H9 (cell line): ENCODE measurements around the gene RNF181. TPM values are rescaled to one million over a fixed set of nuclear protein-coding genes. Genes with fewer than 3 reads are reported as not detected.

Source experiments
- DNase-seq: peaks from one replicate; pipeline ENCODE4 v3.0.0-alpha.2; 2017
- H2AFZ ChIP-seq: one replicate; pipeline ENCODE4 v1.6.1; 2013; ENCODE audit warnings: mild to moderate bottlenecking, low read length, control low read depth, moderate library complexity
- H2AK5ac ChIP-seq: 2 replicates; pipeline ENCODE4 v1.6.1; 2013; ENCODE audit warnings: low read length, control low read depth, mixed read lengths; ENCODE audit not compliant: insufficient read length
- H2BK120ac ChIP-seq: one replicate; pipeline ENCODE4 v1.6.1; 2013; ENCODE audit warnings: low read depth, mild to moderate bottlenecking, low read length, control low read depth, inconsistent platforms; ENCODE audit not compliant: poor library complexity, severe bottlenecking
- H2BK12ac ChIP-seq: 2 replicates; pipeline ENCODE4 v1.6.1; 2013; ENCODE audit warnings: low read length, control low read depth, mixed read lengths, low read depth; ENCODE audit not compliant: insufficient read length
- H2BK15ac ChIP-seq: 2 replicates; pipeline ENCODE4 v1.6.1; 2013; ENCODE audit warnings: low read depth, low read length, control low read depth
- H2BK20ac ChIP-seq: one replicate; pipeline ENCODE4 v1.6.1; 2013; ENCODE audit warnings: low read depth, mild to moderate bottlenecking, low read length, control low read depth, inconsistent platforms; ENCODE audit not compliant: poor library complexity, severe bottlenecking
- H2BK5ac ChIP-seq: 2 replicates; pipeline ENCODE4 v1.6.1; 2013; ENCODE audit warnings: low read length, control low read depth, mixed read lengths; ENCODE audit not compliant: insufficient read length
- H3K14ac ChIP-seq: 2 replicates; pipeline ENCODE4 v1.6.1; 2013; ENCODE audit warnings: low read length, control low read depth; ENCODE audit not compliant: insufficient read depth
- H3K18ac ChIP-seq: 2 replicates; pipeline ENCODE4 v1.6.1; 2013; ENCODE audit warnings: low read depth, mild to moderate bottlenecking, mixed read lengths, low read length, control low read depth; ENCODE audit not compliant: insufficient read length
- H3K23ac ChIP-seq: 2 replicates; pipeline ENCODE4 v1.6.1; 2013; ENCODE audit warnings: low read length, control low read depth, mixed read lengths, low read depth; ENCODE audit not compliant: insufficient read length
- H3K23me2 ChIP-seq: 2 replicates; pipeline ENCODE4 v1.6.1; 2013; ENCODE audit warnings: low read depth, mild to moderate bottlenecking, mixed read lengths, low read length, control low read depth; ENCODE audit not compliant: insufficient read length, poor library complexity, severe bottlenecking
- H3K27ac ChIP-seq: 2 replicates; pipeline ENCODE4 v1.5.1; 2013; ENCODE audit warnings: low read length, control low read depth, mixed read lengths, low read depth; ENCODE audit not compliant: insufficient read length
- H3K27me3 ChIP-seq: 2 replicates; pipeline ENCODE4 v1.6.1; 2013; ENCODE audit warnings: low read length, control low read depth, inconsistent platforms; ENCODE audit not compliant: insufficient read depth
- H3K4ac ChIP-seq: 2 replicates; pipeline ENCODE4 v1.6.1; 2013; ENCODE audit warnings: low read depth, mild to moderate bottlenecking, control low read depth, inconsistent platforms, low read length, moderate library complexity
- H3K4me1 ChIP-seq: 2 replicates; pipeline ENCODE4 v1.6.1; 2013; ENCODE audit warnings: low read length, control low read depth, inconsistent platforms; ENCODE audit not compliant: insufficient read depth
- H3K4me2 ChIP-seq: 2 replicates; pipeline ENCODE4 v1.6.1; 2013; ENCODE audit warnings: low read length, control low read depth, mixed read lengths; ENCODE audit not compliant: insufficient read length, insufficient read depth
- H3K56ac ChIP-seq: 2 replicates; pipeline ENCODE4 v1.6.1; 2013; ENCODE audit warnings: low read depth, mild to moderate bottlenecking, mixed read lengths, low read length, control low read depth; ENCODE audit not compliant: insufficient read length
- H3K79me1 ChIP-seq: 2 replicates; pipeline ENCODE4 v1.6.1; 2013; ENCODE audit warnings: low read depth, mild to moderate bottlenecking, moderate library complexity, low read length, control low read depth, inconsistent platforms; ENCODE audit not compliant: insufficient read depth, poor library complexity, severe bottlenecking
- H3K79me2 ChIP-seq: 2 replicates; pipeline ENCODE4 v1.6.1; 2013; ENCODE audit warnings: low read length, control low read depth, inconsistent platforms; ENCODE audit not compliant: insufficient read depth
- H3K9ac ChIP-seq: 2 replicates; pipeline ENCODE4 v1.6.1; 2013; ENCODE audit warnings: low read length, control low read depth, mixed read lengths; ENCODE audit not compliant: insufficient read length; ENCODE audit errors: extremely low read depth
- H3K9me3 ChIP-seq: one replicate; pipeline ENCODE4 v1.6.1; 2013; ENCODE audit warnings: low read depth, low read length, inconsistent platforms; ENCODE audit not compliant: control insufficient read depth
- H3T11ph ChIP-seq: one replicate; pipeline ENCODE4 v1.6.1; 2013; ENCODE audit warnings: mild to moderate bottlenecking, low read length, control low read depth, inconsistent platforms
- H4K20me1 ChIP-seq: one replicate; pipeline ENCODE4 v1.6.1; 2013; ENCODE audit not compliant: control insufficient read depth, insufficient read length, insufficient read depth
- H4K5ac ChIP-seq: 2 replicates; pipeline ENCODE4 v1.6.1; 2013; ENCODE audit warnings: low read depth, mild to moderate bottlenecking, mixed read lengths, low read length, control low read depth; ENCODE audit not compliant: insufficient read length
- H4K8ac ChIP-seq: replicated peaks from 2 replicates; pipeline ENCODE4 v1.6.1; 2013; ENCODE audit warnings: low read length, control low read depth, mixed read lengths, low read depth; ENCODE audit not compliant: insufficient read length
- H4K91ac ChIP-seq: 2 replicates; pipeline ENCODE4 v1.6.1; 2013; ENCODE audit warnings: low read depth, mild to moderate bottlenecking, moderate library complexity, mixed read lengths, low read length, control low read depth; ENCODE audit not compliant: insufficient read length
- H3K27ac Mint-ChIP-seq, 3 experiments: 2 replicates in 2 of 3; 3 replicates in 1 of 3; pipeline ENCODE4 v1.8.0; 2020 to 2021; ENCODE audit warnings: mixed read lengths in 3 of 3, mild to moderate bottlenecking in 1 of 3, moderate library complexity in 1 of 3
- H3K27me3 Mint-ChIP-seq: 2 replicates; pipeline ENCODE4 v1.8.0; 2021; ENCODE audit warnings: low read depth, mild to moderate bottlenecking, moderate library complexity, mixed read lengths
- H3K36me3 Mint-ChIP-seq, 3 experiments: 2 replicates in 2 of 3; 3 replicates in 1 of 3; pipeline ENCODE4 v1.8.0; 2020 to 2021; ENCODE audit warnings: low read depth in 3 of 3, mixed read lengths in 3 of 3; ENCODE audit not compliant: insufficient read depth in 1 of 3
- H3K4me1 Mint-ChIP-seq, 2 experiments: 2 replicates each; pipeline ENCODE4 v1.8.0; 2020; ENCODE audit warnings: mixed read lengths in 2 of 2
- H3K4me3 Mint-ChIP-seq, 2 experiments: 2 replicates in 1 of 2; 3 replicates in 1 of 2; pipeline ENCODE4 v1.8.0; 2020 to 2021; ENCODE audit warnings: mild to moderate bottlenecking in 2 of 2, mixed read lengths in 2 of 2, moderate library complexity in 1 of 2
- H3K9me3 Mint-ChIP-seq, 2 experiments: 2 replicates in 1 of 2; 3 replicates in 1 of 2; pipeline ENCODE4 v1.8.0; 2020; ENCODE audit warnings: mild to moderate bottlenecking in 2 of 2, mixed read lengths in 2 of 2, moderate library complexity in 1 of 2
- WGBS: extraction: QIAGEN DNeasy Blood & Tissue Kit; methylation state at CpG from one replicate; pipeline ENCODE4 v1.1.7; 2013; ENCODE audit warnings: missing lambda C conversion rate, low lambda C conversion rate, mixed read lengths; ENCODE audit not compliant: insufficient read length; ENCODE audit errors: extremely low coverage; 5-methylcytosine and 5-hydroxymethylcytosine counted together
- total RNA-seq: library from RNA; stranded (reverse); gene quantifications from 2 replicates; pipeline ENCODE4 v1.2.1, GENCODE V29; 2021
- TF ChIP-seq, protein P1 (sequence below): fragments of 200-600 bp; sonication (generic); conservative IDR thresholded peaks from 3 replicates; pipeline ENCODE4 v1.8.0; 2021; ENCODE audit warnings: antibody characterized with exemption, mild to moderate bottlenecking

The RNF181 gene
- total RNA-seq, 1 experiment from 2014 or later: 122 TPM

DNA sequence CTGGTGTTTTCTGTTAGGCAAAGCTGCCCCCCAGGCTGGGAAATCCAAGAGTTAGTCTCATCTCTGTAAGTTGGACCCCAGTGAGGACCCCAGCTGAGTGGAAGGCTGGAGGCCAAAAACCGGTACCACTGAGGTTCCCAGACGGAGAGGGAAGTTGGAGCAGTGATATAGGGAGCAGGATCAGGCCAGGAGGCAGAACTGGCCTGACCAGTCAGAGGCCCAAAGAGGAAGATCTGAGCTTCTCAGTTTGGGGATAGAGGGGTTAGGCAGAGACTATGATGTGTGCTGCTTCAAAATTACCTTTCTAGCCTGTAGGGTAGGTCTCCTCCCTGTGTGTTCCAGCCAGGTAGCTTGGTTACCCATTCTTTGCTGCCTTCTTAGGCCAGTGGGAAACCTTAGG is 4.6 kb upstream of the RNF181 start:
- WGBS: no CpG with 5 or more reads among the region's 2 CpGs
- H3K27ac Mint-ChIP-seq: no peak overlapping the region; a peak in 2 of 7 replicates
- Histone ChIP-seq H2AFZ (no peak overlapping the region), H2BK5ac (no peak overlapping the region), H3K27me3 (no peaks in the 10 kb centered on the region), H2BK15ac (no peak overlapping the region), H4K8ac (no peak overlapping the region), H3K4me2 (no peak overlapping the region), H3K4ac (no peak overlapping the region), H4K20me1 (no peaks in the 10 kb centered on the region), H3K56ac (no peak overlapping the region), H3K4me1 (no peaks in the 10 kb centered on the region), H4K5ac (no peak overlapping the region), H3K79me1 (no peaks in the 10 kb centered on the region), H2AK5ac (no peak overlapping the region), H3K9me3 (no peaks in the 10 kb centered on the region), H3K23me2 (peaks cover 7% of the 10 kb centered on the region), H3K79me2 (no peaks in the 10 kb centered on the region), H3K27ac (no peak overlapping the region), H2BK12ac (no peak overlapping the region), H3T11ph (no peak overlapping the region), H4K91ac (no peak overlapping the region), H2BK120ac (no peak overlapping the region), H2BK20ac (no peak overlapping the region), H3K18ac (no peak overlapping the region), H3K9ac (no peak overlapping the region), H3K23ac (no peak overlapping the region), H3K14ac (no peak overlapping the region)
- no peaks in the 10 kb centered on the region for H3K9me3 Mint-ChIP-seq
- TF ChIP-seq, protein P1, sequence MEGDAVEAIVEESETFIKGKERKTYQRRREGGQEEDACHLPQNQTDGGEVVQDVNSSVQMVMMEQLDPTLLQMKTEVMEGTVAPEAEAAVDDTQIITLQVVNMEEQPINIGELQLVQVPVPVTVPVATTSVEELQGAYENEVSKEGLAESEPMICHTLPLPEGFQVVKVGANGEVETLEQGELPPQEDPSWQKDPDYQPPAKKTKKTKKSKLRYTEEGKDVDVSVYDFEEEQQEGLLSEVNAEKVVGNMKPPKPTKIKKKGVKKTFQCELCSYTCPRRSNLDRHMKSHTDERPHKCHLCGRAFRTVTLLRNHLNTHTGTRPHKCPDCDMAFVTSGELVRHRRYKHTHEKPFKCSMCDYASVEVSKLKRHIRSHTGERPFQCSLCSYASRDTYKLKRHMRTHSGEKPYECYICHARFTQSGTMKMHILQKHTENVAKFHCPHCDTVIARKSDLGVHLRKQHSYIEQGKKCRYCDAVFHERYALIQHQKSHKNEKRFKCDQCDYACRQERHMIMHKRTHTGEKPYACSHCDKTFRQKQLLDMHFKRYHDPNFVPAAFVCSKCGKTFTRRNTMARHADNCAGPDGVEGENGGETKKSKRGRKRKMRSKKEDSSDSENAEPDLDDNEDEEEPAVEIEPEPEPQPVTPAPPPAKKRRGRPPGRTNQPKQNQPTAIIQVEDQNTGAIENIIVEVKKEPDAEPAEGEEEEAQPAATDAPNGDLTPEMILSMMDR: no peak
- H3K4me1 Mint-ChIP-seq: peaks cover 8 to 10% of the 10 kb centered on the region in 2 experiments
- H3K27me3 Mint-ChIP-seq: peaks cover 26% of the 10 kb centered on the region
- DNase-seq: no peak
- H3K4me3 Mint-ChIP-seq: no peak overlapping the region
- H3K36me3 Mint-ChIP-seq: peaks cover 0 to 4% (median 0%) of the 10 kb centered on the region in 3 experiments; a peak in 1 of 7 replicates
